Purkinje cell (primary cell): ENCODE measurements around the gene LIM2. TPM values are rescaled to one million over a fixed set of nuclear protein-coding genes. Genes with fewer than 3 reads are reported as not detected.

Source experiments
- polyA plus RNA-seq: library from polyadenylated mRNA; unstranded; fragments of >200 nt; fragmentation: Nextera tagmentation; gene quantifications from 2 replicates; pipeline ENCODE4 v1.2.1, GENCODE V29; 2014

LIM2 gene, protein sequence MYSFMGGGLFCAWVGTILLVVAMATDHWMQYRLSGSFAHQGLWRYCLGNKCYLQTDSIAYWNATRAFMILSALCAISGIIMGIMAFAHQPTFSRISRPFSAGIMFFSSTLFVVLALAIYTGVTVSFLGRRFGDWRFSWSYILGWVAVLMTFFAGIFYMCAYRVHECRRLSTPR
- not detected in 2 replicates for polyA plus RNA-seq

DNA sequence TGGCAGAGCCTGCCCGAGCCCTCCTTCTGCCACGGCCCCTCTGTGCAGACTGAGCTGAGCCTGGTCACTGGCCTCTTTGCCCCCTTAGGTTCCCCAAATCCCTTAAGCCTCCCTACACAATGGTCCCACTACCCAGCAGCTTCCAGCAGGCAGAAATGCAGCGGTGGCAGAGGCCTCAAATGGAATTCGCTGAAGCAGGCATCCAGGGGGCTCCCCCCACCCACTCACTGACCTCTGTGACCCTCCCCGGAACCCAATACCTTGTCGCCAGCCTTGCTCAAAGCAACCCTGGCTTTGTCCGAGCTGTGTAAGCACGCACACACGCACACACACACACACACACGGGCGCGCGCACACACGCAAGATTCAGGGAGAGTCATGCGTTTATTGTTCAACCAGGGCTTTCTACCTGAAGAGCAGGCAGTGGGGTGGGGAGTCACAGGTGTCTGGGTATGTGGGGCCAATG, at the start of gene LIM2:
TSS of gene LIM2 (minus strand) at position 51 of the 466 bp plus-strand sequence. CDS start 531 bp downstream, outside the sequence.

DNA sequence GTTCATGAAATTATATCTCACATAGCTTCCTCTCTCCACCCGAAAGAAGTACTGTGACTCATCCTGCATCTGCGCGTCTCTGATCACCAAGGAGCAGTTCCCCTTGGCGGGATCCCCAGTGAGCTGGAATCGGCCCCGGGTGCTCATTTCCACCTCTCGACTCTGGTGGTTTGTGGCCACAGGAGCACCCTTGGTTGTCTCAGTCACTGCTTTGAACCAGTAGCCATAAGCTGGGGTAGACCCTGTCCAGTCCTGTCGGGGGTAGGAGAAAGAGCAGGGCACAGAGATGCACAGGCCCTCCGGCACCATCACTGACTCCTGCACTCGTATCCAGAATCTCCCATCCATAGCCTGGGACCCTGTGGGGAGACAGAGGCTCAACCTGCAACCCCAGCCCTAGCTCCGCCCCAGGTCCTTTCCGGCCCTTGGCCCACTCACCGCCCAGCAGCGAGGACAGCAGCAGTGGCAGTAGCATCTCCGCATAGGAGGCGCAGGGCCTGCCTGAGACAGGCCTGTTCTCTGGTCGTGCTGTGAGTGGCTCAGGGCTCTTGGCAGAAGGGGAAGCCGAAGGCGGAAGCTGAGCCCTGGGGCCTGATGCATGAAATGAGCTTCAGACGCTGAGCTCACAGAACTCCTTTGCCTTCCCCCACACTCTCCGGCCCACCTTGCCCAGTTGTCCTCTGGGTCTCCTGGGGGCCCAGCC, 29.5 kb upstream of the LIM2 start, which contains the start of gene SIGLEC10:
TSS of gene SIGLEC10 (minus strand) at position 536 of the 703 bp plus-strand sequence. CDS start at position 475, 61 bp downstream.

DNA sequence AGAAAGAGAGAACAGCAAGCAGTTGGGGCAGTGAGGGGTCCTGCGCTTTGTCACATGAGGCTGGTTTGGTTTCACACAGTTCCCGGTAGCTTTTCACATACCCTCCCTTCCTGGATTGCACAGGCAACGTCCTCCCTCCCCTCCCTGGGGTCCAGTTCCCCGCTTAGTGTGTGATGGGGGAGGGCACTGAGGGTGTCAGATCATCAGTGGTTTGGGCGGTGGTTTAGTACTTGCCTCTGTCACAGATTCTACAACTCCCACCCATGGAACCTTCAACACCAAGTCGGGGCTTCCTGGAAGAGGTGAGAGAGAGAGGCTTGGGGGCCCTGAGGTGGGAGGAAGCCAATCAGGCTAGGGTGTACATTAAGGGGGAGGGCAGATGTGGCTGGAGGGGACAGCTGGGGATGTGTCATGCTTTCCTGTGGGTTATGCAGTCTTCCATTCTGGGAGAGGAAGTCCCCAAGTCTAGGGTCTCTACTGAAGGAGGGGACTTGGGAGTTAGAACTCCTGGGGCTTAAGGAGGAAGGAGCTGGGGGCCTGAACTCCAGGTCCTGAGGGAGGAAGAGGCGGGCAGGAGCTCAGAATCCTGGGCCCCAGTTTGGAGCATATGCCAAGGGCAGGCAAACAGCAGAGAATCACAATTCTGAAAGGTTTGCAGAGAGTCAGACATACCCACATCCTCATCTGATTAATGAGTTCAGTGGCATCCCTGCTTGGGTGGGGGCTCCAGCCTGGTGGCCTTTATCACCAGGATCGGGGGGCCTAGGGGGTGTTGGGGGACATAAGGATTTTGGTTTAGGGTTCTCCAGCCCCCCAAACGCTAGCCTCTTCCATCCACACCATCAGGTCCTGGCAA, 14.9 kb downstream of the LIM2 start, which contains the start of gene NKG7:
TSS of gene NKG7 (minus strand) at position 6 of the 856 bp plus-strand sequence. CDS start 119 bp downstream, outside the sequence.

DNA sequence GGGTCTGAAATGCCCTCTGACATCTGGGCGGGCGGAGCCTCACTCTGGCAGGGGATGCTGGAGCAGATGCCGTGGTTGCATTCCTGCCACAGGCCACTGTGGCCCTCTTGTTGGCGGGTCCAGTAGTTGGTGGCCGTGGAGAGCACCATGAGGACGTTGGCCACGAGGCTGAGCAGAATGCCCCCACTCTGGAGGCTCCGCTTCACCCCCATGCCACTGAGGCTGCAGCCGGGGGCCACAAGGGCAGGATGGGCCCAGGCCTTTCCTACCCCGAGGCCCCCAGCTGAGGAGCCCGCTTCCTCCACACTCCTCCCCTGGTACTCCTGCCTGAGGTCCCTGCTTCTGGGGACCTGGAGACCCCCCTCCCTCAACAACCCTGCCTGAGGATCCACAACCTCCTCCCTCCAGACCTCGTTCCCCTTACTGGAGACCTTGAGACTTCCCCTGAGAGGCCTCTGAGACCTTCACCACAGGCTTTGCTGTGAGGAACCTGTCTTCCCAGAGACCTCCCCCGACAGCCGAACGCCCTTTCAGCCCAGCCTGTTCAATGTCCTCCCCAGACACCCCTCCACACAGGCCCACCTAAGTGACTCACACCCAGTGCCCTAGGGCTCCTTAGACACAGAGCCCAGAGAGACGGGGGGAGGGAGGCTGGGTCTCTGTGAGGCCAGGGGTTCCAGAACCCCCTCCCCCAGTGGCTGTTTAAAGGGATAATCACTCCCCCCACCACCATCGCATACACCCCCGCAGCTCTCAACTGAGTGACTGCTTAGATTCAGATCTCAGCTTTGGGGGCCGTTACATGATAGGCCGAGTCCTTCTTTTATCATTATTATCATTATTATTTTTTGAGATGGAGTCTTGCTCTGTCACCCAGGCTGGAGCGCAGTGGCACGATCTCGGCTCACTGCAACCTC, 19.1 kb downstream of the LIM2 start, which contains the start of gene CLDND2:
TSS of gene CLDND2 (minus strand) at position 638 of the 917 bp plus-strand sequence. CDS start at position 212, 426 bp downstream.

DNA sequence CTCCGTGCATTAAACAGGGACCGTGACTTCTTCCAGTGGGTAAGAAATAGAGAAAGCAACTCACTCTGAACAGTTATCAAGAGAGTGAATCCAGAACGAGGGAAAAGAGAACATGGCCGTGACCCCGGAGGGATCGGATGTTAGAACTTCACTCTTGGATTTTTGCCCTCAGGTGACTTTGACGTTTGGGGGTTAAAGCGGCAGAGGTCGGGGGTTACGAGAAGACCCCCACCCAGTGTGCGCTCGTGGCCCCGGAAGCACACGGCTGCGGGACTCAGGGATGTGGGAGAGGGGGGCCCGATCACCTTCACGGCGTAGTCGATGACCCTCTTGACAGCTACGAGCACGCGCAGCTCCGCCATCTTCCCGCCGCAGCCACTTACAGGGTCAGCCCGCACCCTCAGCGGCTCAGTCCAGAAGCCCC, 21.8 kb downstream of the LIM2 start, which contains the start of gene ETFB:
TSS of gene ETFB (minus strand) at position 424 of the 424 bp plus-strand sequence. CDS start at position 362, 62 bp downstream.

DNA sequence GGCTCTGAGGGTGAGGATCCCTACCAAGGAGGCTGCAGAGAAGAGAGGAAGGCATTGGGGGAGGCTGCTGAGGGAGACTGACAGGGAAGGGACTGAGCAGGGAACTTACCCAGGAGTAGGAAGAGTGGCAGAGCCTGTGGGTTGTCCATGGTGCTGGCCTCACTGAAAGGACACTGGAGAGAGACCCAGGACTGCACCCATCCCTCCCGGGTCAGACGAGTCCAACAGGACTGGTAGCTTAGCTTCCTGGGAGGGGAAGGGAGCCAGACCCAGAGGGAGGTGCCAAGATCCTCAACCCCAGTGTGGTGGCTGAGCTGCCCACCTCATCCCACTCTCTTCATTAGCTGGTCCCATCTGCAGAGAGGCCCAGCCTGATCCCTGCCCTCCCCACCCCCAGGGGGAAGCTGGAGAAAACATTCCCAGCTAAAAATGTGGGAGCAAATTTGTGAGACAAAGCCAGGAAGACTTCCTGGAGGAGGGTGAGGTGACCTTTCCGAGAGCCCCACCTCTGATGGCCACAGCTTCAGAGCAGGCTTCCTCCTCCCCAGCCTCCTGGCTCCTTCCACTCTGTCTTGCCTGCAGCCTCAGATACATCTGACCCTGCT, 45.7 kb downstream of the LIM2 start, which contains the start of gene VSIG10L:
TSS of gene VSIG10L (minus strand) at position 164 of the 605 bp plus-strand sequence. CDS start at position 149, 15 bp downstream.

Other genes with a start within 250 kb of the LIM2 start
- not detected in 2 replicates for gene SIGLEC7, start 245.7 kb downstream of the LIM2 start, polyA plus RNA-seq
- gene CD33, start 162.9 kb downstream of the LIM2 start, polyA plus RNA-seq: not detected in 2 replicates
- gene SIGLECL1, start 136.9 kb downstream of the LIM2 start, polyA plus RNA-seq: not detected in 2 replicates
- 0.32 and 0.78 TPM in 2 replicates for gene IGLON5, start 76.3 kb downstream of the LIM2 start, polyA plus RNA-seq
- gene VSIG10L, start 45.8 kb downstream of the LIM2 start, polyA plus RNA-seq: 0.27 and 0.81 TPM in 2 replicates
- 75.1 and 77.9 TPM in 2 replicates for gene ETFB, start 21.6 kb downstream of the LIM2 start, polyA plus RNA-seq
- 3.4 and 9.2 TPM in 2 replicates for gene CLDND2, start 19.0 kb downstream of the LIM2 start, polyA plus RNA-seq
- not detected in 2 replicates for gene NKG7, start 15.3 kb downstream of the LIM2 start, polyA plus RNA-seq
- not detected in 2 replicates for gene C19orf84, start 2.6 kb upstream of the LIM2 start, polyA plus RNA-seq
- not detected in 2 replicates for gene SIGLEC10, start 29.7 kb upstream of the LIM2 start, polyA plus RNA-seq
- gene SIGLEC8, start 70.5 kb upstream of the LIM2 start, polyA plus RNA-seq: not detected in 2 replicates
- not detected in 2 replicates for gene CEACAM18, start 90.6 kb upstream of the LIM2 start, polyA plus RNA-seq
- not detected in 2 replicates for gene SIGLEC12, start 113.8 kb upstream of the LIM2 start, polyA plus RNA-seq
- gene SIGLEC6, start 143.7 kb upstream of the LIM2 start, polyA plus RNA-seq: not detected in 2 replicates
- 1.7 and 3.9 TPM in 2 replicates for gene ZNF175, start 183.3 kb upstream of the LIM2 start, polyA plus RNA-seq
- gene SIGLEC5, start 242.4 kb upstream of the LIM2 start, polyA plus RNA-seq: not detected in 2 replicates